Measurements from ENCODE around the gene ALDH4A1.

Gene ALDH4A1

GRCh38 chr1:18927082-18927653 lies 24.8 kb upstream of the ALDH4A1 start:
- Histone ChIP-seq H3K9ac (ENCODE audit: low read depth, low read length) (no peak overlapping the region), H3K9me3 (ENCODE audit: control insufficient read depth, insufficient read depth, low read length) (no peaks in the 10 kb centered on the region), H3K36me3 (ENCODE audit: control insufficient read depth, insufficient read depth, low read length) (no peaks in the 10 kb centered on the region), H3K4me1 (ENCODE audit: control insufficient read depth, insufficient read depth, low read length) (peaks cover 18% of the 10 kb centered on the region; the same call in 1 of the 2 replicates), H3K27ac (ENCODE audit: low read depth, low read length) (peak overlapping the region; percentile 44), H3K4me3 (ENCODE audit: low read depth, low read length) (no peak overlapping the region), H3K27me3 (ENCODE audit: control insufficient read depth, insufficient read depth, low read length) (no peaks in the 10 kb centered on the region)

GRCh38 chr1:18926315-18927081 lies 24.1 kb upstream of the ALDH4A1 start:
- Histone ChIP-seq H3K36me3 (ENCODE audit: control insufficient read depth, insufficient read depth, low read length) (no peaks in the 10 kb centered on the region), H3K27me3 (ENCODE audit: control insufficient read depth, insufficient read depth, low read length) (no peaks in the 10 kb centered on the region), H3K27ac (ENCODE audit: low read depth, low read length) (peak overlapping the region; percentile 44), H3K9ac (ENCODE audit: low read depth, low read length) (no peak overlapping the region), H3K9me3 (ENCODE audit: control insufficient read depth, insufficient read depth, low read length) (no peaks in the 10 kb centered on the region), H3K4me1 (ENCODE audit: control insufficient read depth, insufficient read depth, low read length) (peaks cover 18% of the 10 kb centered on the region; the same call in 1 of the 2 replicates), H3K4me3 (ENCODE audit: low read depth, low read length) (no peak overlapping the region)

- Histone ChIP-seq H3K27ac (ENCODE audit: low read depth, low read length) (no peak overlapping the region), H3K9ac (ENCODE audit: low read depth, low read length) (no peak overlapping the region), H3K27me3 (ENCODE audit: control insufficient read depth, insufficient read depth, low read length) (no peaks in the 10 kb centered on the region), H3K4me1 (ENCODE audit: control insufficient read depth, insufficient read depth, low read length) (peaks cover 18% of the 10 kb centered on the region; the same call in 1 of the 2 replicates), H3K4me3 (ENCODE audit: low read depth, low read length) (no peak overlapping the region), H3K9me3 (ENCODE audit: control insufficient read depth, insufficient read depth, low read length) (no peaks in the 10 kb centered on the region), H3K36me3 (ENCODE audit: control insufficient read depth, insufficient read depth, low read length) (no peaks in the 10 kb centered on the region)
Observed at GRCh38 chr1:18925279-18925678, 22.9 kb upstream of the ALDH4A1 start.

GRCh38 chr1:18924221-18924691 lies 21.9 kb upstream of the ALDH4A1 start:
- Histone ChIP-seq H3K9ac (ENCODE audit: low read depth, low read length) (no peak overlapping the region), H3K27ac (ENCODE audit: low read depth, low read length) (no peak overlapping the region), H3K4me3 (ENCODE audit: low read depth, low read length) (no peak overlapping the region)

GRCh38 chr1:18923756-18924211 lies 21.4 kb upstream of the ALDH4A1 start:
- H3K27ac ChIP-seq (ENCODE audit: low read depth, low read length) = no peak overlapping the region

More at GRCh38 chr1:18924221-18924691, 21.9 kb upstream of the ALDH4A1 start:
- no peaks in the 10 kb centered on the region for H3K27me3 ChIP-seq (ENCODE audit: control insufficient read depth, insufficient read depth, low read length)
- no peaks in the 10 kb centered on the region for H3K9me3 ChIP-seq (ENCODE audit: control insufficient read depth, insufficient read depth, low read length)
- no peaks in the 10 kb centered on the region for H3K36me3 ChIP-seq (ENCODE audit: control insufficient read depth, insufficient read depth, low read length)
- H3K4me1 ChIP-seq (ENCODE audit: control insufficient read depth, insufficient read depth, low read length) = peaks cover 18% of the 10 kb centered on the region; the same call in 1 of the 2 replicates

GRCh38 chr1:18922848-18923755 lies 20.7 kb upstream of the ALDH4A1 start:
- Histone ChIP-seq H3K9me3 (ENCODE audit: control insufficient read depth, insufficient read depth, low read length) (no peaks in the 10 kb centered on the region), H3K27me3 (ENCODE audit: control insufficient read depth, insufficient read depth, low read length) (no peaks in the 10 kb centered on the region), H3K36me3 (ENCODE audit: control insufficient read depth, insufficient read depth, low read length) (no peaks in the 10 kb centered on the region), H3K27ac (ENCODE audit: low read depth, low read length) (no peak overlapping the region), H3K9ac (ENCODE audit: low read depth, low read length) (no peak overlapping the region), H3K4me1 (ENCODE audit: control insufficient read depth, insufficient read depth, low read length) (peaks cover 18% of the 10 kb centered on the region; the same call in 1 of the 2 replicates), H3K4me3 (ENCODE audit: low read depth, low read length) (no peak overlapping the region)

More at GRCh38 chr1:18923756-18924211, 21.4 kb upstream of the ALDH4A1 start:
- Histone ChIP-seq H3K36me3 (ENCODE audit: control insufficient read depth, insufficient read depth, low read length) (no peaks in the 10 kb centered on the region), H3K27me3 (ENCODE audit: control insufficient read depth, insufficient read depth, low read length) (no peaks in the 10 kb centered on the region), H3K4me3 (ENCODE audit: low read depth, low read length) (no peak overlapping the region), H3K4me1 (ENCODE audit: control insufficient read depth, insufficient read depth, low read length) (peaks cover 18% of the 10 kb centered on the region; the same call in 1 of the 2 replicates), H3K9me3 (ENCODE audit: control insufficient read depth, insufficient read depth, low read length) (no peaks in the 10 kb centered on the region), H3K9ac (ENCODE audit: low read depth, low read length) (no peak overlapping the region)

GRCh38 chr1:18922319-18922726 lies 20.0 kb upstream of the ALDH4A1 start:
- Histone ChIP-seq H3K27me3 (ENCODE audit: control insufficient read depth, insufficient read depth, low read length) (no peaks in the 10 kb centered on the region), H3K9me3 (ENCODE audit: control insufficient read depth, insufficient read depth, low read length) (no peaks in the 10 kb centered on the region), H3K36me3 (ENCODE audit: control insufficient read depth, insufficient read depth, low read length) (no peaks in the 10 kb centered on the region), H3K4me1 (ENCODE audit: control insufficient read depth, insufficient read depth, low read length) (peaks cover 15% of the 10 kb centered on the region; the same call in 1 of the 2 replicates), H3K9ac (ENCODE audit: low read depth, low read length) (no peak overlapping the region; the same call in 1 of the 2 replicates), H3K27ac (ENCODE audit: low read depth, low read length) (no peak overlapping the region), H3K4me3 (ENCODE audit: low read depth, low read length) (no peak overlapping the region)

GRCh38 chr1:18921516-18922251 lies 19.3 kb upstream of the ALDH4A1 start:
- H3K36me3 ChIP-seq (ENCODE audit: control insufficient read depth, insufficient read depth, low read length) = no peaks in the 10 kb centered on the region
- no peak overlapping the region for H3K9ac ChIP-seq (ENCODE audit: low read depth, low read length)
- H3K9me3 ChIP-seq (ENCODE audit: control insufficient read depth, insufficient read depth, low read length) = no peaks in the 10 kb centered on the region
- H3K27ac ChIP-seq (ENCODE audit: low read depth, low read length) = no peak overlapping the region
- no peaks in the 10 kb centered on the region for H3K27me3 ChIP-seq (ENCODE audit: control insufficient read depth, insufficient read depth, low read length)
- H3K4me3 ChIP-seq (ENCODE audit: low read depth, low read length) = no peak overlapping the region
- peaks cover 15% of the 10 kb centered on the region; the same call in 1 of the 2 replicates for H3K4me1 ChIP-seq (ENCODE audit: control insufficient read depth, insufficient read depth, low read length)

- no peak overlapping the region for H3K27ac ChIP-seq (ENCODE audit: low read depth, low read length)
- H3K36me3 ChIP-seq (ENCODE audit: control insufficient read depth, insufficient read depth, low read length) = no peaks in the 10 kb centered on the region
- no peaks in the 10 kb centered on the region for H3K9me3 ChIP-seq (ENCODE audit: control insufficient read depth, insufficient read depth, low read length)
- H3K4me1 ChIP-seq (ENCODE audit: control insufficient read depth, insufficient read depth, low read length) = peaks cover 15% of the 10 kb centered on the region; the same call in 1 of the 2 replicates
- no peak overlapping the region for H3K9ac ChIP-seq (ENCODE audit: low read depth, low read length)
- no peaks in the 10 kb centered on the region for H3K27me3 ChIP-seq (ENCODE audit: control insufficient read depth, insufficient read depth, low read length)
- no peak overlapping the region for H3K4me3 ChIP-seq (ENCODE audit: low read depth, low read length)
Observed at GRCh38 chr1:18920931-18921330, 18.6 kb upstream of the ALDH4A1 start.

GRCh38 chr1:18919956-18920355 lies 17.6 kb upstream of the ALDH4A1 start:
- Histone ChIP-seq H3K27me3 (ENCODE audit: control insufficient read depth, insufficient read depth, low read length) (no peaks in the 10 kb centered on the region), H3K4me1 (ENCODE audit: control insufficient read depth, insufficient read depth, low read length) (peaks cover 15% of the 10 kb centered on the region; the same call in 1 of the 2 replicates), H3K4me3 (ENCODE audit: low read depth, low read length) (no peak overlapping the region), H3K9ac (ENCODE audit: low read depth, low read length) (no peak overlapping the region), H3K36me3 (ENCODE audit: control insufficient read depth, insufficient read depth, low read length) (no peaks in the 10 kb centered on the region), H3K9me3 (ENCODE audit: control insufficient read depth, insufficient read depth, low read length) (no peaks in the 10 kb centered on the region), H3K27ac (ENCODE audit: low read depth, low read length) (no peak overlapping the region)
